ENCODE results near the gene FKBP15. TPM values are rescaled to one million over a fixed set of nuclear protein-coding genes. Genes with fewer than 3 reads are reported as not detected.

FKBP15 gene
- total RNA-seq, 1 experiment from 2014 or later: 17.6 TPM

DNA sequence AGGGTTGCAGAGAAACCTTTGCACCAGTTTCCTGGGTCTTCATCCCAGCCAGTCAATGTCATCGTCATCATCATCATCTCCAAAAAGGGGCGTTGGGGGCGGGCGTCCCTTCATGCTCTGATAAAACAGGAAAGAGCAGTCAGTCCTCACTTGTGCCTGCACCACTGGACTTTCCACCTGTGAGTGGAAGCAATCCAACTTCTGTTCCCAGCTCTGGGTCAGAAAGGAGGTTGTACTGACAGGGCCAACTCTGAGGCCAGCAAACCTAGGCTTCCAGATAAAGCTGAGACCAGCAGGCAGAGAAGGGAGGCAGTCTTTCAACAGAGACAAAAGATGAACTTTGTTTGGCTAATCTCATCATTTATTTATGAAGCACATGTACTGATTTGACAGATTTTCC, 55.0 kb downstream of the FKBP15 start:
- ChIA-PET POLR2A (no interaction called here), CTCF (no interaction called here)
- Histone ChIP-seq H3K27me3 (ENCODE audit: control insufficient read depth, insufficient read depth, low read length) (no peaks in the 10 kb centered on the region), H3K27ac (ENCODE audit: low read length) (no peak overlapping the region), H3K9me3 (ENCODE audit: control insufficient read depth, insufficient read depth, low read depth, low read length) (no peaks in the 10 kb centered on the region), H3K4me3 (ENCODE audit: low read depth in 2 of 2, low read length in 2 of 2) (no peak overlapping the region), H3K36me3 (ENCODE audit: control insufficient read depth, insufficient read depth, low read length) (peaks cover 9% of the 10 kb centered on the region), H3K4me1 (ENCODE audit: control insufficient read depth, insufficient read depth, low read length) (no peaks in the 10 kb centered on the region)
- BruUV-seq (replicated peaks): no TSS peak
- DNase-seq (ENCODE audit: low read depth, low spot score) (no peak), ATAC-seq (no peak)
- intact Hi-C loops (cut with micrococcal nuclease; ENCODE audit: unreplicated experiment): no loop called here
- TF ChIP-seq, protein P1, sequence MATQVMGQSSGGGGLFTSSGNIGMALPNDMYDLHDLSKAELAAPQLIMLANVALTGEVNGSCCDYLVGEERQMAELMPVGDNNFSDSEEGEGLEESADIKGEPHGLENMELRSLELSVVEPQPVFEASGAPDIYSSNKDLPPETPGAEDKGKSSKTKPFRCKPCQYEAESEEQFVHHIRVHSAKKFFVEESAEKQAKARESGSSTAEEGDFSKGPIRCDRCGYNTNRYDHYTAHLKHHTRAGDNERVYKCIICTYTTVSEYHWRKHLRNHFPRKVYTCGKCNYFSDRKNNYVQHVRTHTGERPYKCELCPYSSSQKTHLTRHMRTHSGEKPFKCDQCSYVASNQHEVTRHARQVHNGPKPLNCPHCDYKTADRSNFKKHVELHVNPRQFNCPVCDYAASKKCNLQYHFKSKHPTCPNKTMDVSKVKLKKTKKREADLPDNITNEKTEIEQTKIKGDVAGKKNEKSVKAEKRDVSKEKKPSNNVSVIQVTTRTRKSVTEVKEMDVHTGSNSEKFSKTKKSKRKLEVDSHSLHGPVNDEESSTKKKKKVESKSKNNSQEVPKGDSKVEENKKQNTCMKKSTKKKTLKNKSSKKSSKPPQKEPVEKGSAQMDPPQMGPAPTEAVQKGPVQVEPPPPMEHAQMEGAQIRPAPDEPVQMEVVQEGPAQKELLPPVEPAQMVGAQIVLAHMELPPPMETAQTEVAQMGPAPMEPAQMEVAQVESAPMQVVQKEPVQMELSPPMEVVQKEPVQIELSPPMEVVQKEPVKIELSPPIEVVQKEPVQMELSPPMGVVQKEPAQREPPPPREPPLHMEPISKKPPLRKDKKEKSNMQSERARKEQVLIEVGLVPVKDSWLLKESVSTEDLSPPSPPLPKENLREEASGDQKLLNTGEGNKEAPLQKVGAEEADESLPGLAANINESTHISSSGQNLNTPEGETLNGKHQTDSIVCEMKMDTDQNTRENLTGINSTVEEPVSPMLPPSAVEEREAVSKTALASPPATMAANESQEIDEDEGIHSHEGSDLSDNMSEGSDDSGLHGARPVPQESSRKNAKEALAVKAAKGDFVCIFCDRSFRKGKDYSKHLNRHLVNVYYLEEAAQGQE (IDR thresholded peaks at IDR 0.05; ENCODE audit: insufficient read depth in 1 of 2, low read depth in 2 of 2, low read length in 1 of 2): no peak
- TF ChIP-seq TCF7L2 (IDR thresholded peaks at IDR 0.05; ENCODE audit: low read depth, low read length) (no peak), SIN3A (IDR thresholded peaks at IDR 0.05; ENCODE audit: borderline replicate concordance, insufficient read depth, low read depth, low read length) (no peak), POLR2AphosphoS5 (IDR thresholded peaks at IDR 0.05; ENCODE audit: low read depth, low read length) (no peak)
- TF ChIP-seq, protein P2, sequence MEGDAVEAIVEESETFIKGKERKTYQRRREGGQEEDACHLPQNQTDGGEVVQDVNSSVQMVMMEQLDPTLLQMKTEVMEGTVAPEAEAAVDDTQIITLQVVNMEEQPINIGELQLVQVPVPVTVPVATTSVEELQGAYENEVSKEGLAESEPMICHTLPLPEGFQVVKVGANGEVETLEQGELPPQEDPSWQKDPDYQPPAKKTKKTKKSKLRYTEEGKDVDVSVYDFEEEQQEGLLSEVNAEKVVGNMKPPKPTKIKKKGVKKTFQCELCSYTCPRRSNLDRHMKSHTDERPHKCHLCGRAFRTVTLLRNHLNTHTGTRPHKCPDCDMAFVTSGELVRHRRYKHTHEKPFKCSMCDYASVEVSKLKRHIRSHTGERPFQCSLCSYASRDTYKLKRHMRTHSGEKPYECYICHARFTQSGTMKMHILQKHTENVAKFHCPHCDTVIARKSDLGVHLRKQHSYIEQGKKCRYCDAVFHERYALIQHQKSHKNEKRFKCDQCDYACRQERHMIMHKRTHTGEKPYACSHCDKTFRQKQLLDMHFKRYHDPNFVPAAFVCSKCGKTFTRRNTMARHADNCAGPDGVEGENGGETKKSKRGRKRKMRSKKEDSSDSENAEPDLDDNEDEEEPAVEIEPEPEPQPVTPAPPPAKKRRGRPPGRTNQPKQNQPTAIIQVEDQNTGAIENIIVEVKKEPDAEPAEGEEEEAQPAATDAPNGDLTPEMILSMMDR (IDR thresholded peaks at IDR 0.05): no peak
- in situ Hi-C loops (cut with HindIII; ENCODE audit: low pct_unique_long_range_greater_than_20kb, low sequenced_read_pairs): no loop called here

DNA sequence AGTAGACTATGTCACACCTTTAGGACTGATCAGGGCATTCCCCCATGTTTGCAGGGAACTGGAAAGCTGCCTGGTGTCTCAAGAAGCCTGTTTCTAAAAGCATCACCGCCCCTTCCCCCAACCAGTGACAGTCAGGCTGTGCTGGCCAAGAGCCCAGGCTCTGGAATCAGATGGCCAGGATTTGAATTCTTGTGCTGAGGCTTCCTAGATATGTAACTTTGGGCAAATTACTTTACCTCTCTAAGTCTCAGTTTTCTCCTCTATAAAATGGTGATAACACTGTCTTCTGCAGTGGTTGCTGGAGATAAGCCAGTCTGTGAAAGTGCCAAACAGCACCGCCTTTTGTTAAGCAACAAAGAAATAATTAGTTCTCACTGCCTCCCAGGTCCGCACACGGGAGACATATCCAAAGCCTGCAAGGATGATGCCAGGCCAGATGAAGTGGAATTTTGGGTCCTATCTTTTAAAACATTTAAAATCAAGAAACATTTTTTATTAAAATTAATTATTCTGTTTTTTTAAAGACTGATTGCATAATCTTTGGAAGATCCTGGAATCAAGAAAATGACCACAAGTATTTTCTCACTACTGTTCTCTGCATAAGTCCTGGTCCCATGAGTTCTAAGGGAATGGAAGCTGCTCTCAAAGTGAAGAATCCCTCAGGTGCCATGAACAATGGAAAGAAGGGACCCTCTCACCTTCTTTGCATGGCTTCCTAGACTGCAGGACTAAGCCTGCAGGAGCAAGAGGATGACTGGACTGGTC, 56.4 kb downstream of the FKBP15 start:
- intact Hi-C loops (cut with micrococcal nuclease; ENCODE audit: unreplicated experiment) (no loop called here), in situ Hi-C loops (cut with HindIII; ENCODE audit: low pct_unique_long_range_greater_than_20kb, low sequenced_read_pairs) (no loop called here)
- Histone ChIP-seq H3K4me3 (ENCODE audit: low read depth in 2 of 2, low read length in 2 of 2) (no peak overlapping the region), H3K36me3 (ENCODE audit: control insufficient read depth, insufficient read depth, low read length) (peaks cover 7% of the 10 kb centered on the region), H3K4me1 (ENCODE audit: control insufficient read depth, insufficient read depth, low read length) (no peaks in the 10 kb centered on the region), H3K27me3 (ENCODE audit: control insufficient read depth, insufficient read depth, low read length) (no peaks in the 10 kb centered on the region), H3K9me3 (ENCODE audit: control insufficient read depth, insufficient read depth, low read depth, low read length) (no peaks in the 10 kb centered on the region), H3K27ac (ENCODE audit: low read length) (no peak overlapping the region)
- TF ChIP-seq POLR2AphosphoS5 (IDR thresholded peaks at IDR 0.05; ENCODE audit: low read depth, low read length) (no peak), TCF7L2 (IDR thresholded peaks at IDR 0.05; ENCODE audit: low read depth, low read length) (no peak), SIN3A (IDR thresholded peaks at IDR 0.05; ENCODE audit: borderline replicate concordance, insufficient read depth, low read depth, low read length) (no peak)
- TF ChIP-seq, protein P2 (IDR thresholded peaks at IDR 0.05): no peak
- TF ChIP-seq, protein P1 (IDR thresholded peaks at IDR 0.05; ENCODE audit: insufficient read depth in 1 of 2, low read depth in 2 of 2, low read length in 1 of 2): no peak
- DNase-seq (ENCODE audit: low read depth, low spot score): no peak
- CTCF ChIA-PET: no interaction called here
- POLR2A ChIA-PET: no interaction called here
- no peak for ATAC-seq
- BruUV-seq (replicated peaks): no TSS peak
